IMR-90 (cell line): Measurements from ENCODE around the gene WDR91. TPM values are rescaled to one million over a fixed set of nuclear protein-coding genes. Genes with fewer than 3 reads are reported as not detected.

ENCODE experiments used
- ATAC-seq: fragments of 200-7000 bp; cut with Tn5 transposase; 2 replicates; pipeline ENCODE4 v1.9.1; 2020; ENCODE audit warnings: low read depth, mild to moderate bottlenecking, moderate library complexity
- BruUV-seq: library from RNA; stranded (reverse); fragments of 400-500 nt; replicated peaks from 2 replicates; lab custom pipeline; 2021; lab: Mats Ljungman, UMichigan
- CTCF ChIA-PET: fragments of 300-600 bp; formaldehyde crosslinking; extraction: SDS; loops from one replicate; lab custom pipeline; 2021; ENCODE audit warnings: antibody characterized with exemption; lab: Yijun Ruan, JAX
- POLR2A ChIA-PET: fragments of 300-600 bp; sonication (Branson Sonifier 250); formaldehyde crosslinking; loops from one replicate; lab custom pipeline; 2022; ENCODE audit warnings: antibody characterized with exemption; ENCODE audit not compliant: unreplicated experiment; lab: Charles Lee
- DNase-seq: peaks from one replicate; pipeline ENCODE4 v3.0.0; 2013
- H2AFZ ChIP-seq: replicated peaks from 2 replicates; pipeline ENCODE3; 2013; ENCODE audit warnings: low read length, mild to moderate bottlenecking; ENCODE audit not compliant: poor library complexity
- H2AK5ac ChIP-seq: 2 replicates; pipeline ENCODE4 v1.6.1; 2013; ENCODE audit warnings: low read depth, low read length, inconsistent platforms
- H2AK9ac ChIP-seq: replicated peaks from 2 replicates; pipeline ENCODE3; 2013; ENCODE audit warnings: mild to moderate bottlenecking, low read depth, low read length, moderate library complexity; ENCODE audit not compliant: poor library complexity
- H2BK120ac ChIP-seq: 2 replicates; pipeline ENCODE4 v1.6.1; 2013; ENCODE audit warnings: low read depth, low read length, inconsistent platforms
- H2BK15ac ChIP-seq: 3 replicates; pipeline ENCODE4 v1.6.1; 2013; ENCODE audit warnings: low read depth, low read length, inconsistent platforms
- H2BK20ac ChIP-seq: 2 replicates; pipeline ENCODE4 v1.6.1; 2013; ENCODE audit warnings: low read depth, mild to moderate bottlenecking, inconsistent platforms, low read length, moderate library complexity
- H2BK5ac ChIP-seq: 2 replicates; pipeline ENCODE4 v1.6.1; 2013; ENCODE audit warnings: mild to moderate bottlenecking, low read depth, low read length, inconsistent platforms; ENCODE audit not compliant: poor library complexity, severe bottlenecking
- H3K14ac ChIP-seq: replicated peaks from 2 replicates; pipeline ENCODE4 v1.6.1; 2013; ENCODE audit warnings: low read depth, low read length, inconsistent platforms
- H3K18ac ChIP-seq: 2 replicates; pipeline ENCODE4 v1.6.1; 2013; ENCODE audit warnings: low read depth, low read length, control low read depth
- H3K23ac ChIP-seq: 2 replicates; pipeline ENCODE4 v1.6.1; 2013; ENCODE audit warnings: low read depth, low read length, inconsistent platforms
- H3K27ac ChIP-seq: 2 replicates; pipeline ENCODE4 v1.5.1; 2013; ENCODE audit warnings: mild to moderate bottlenecking, control low read depth, low read length; ENCODE audit not compliant: insufficient read depth
- H3K27me3 ChIP-seq: 2 replicates; pipeline ENCODE4 v1.6.1; 2013; ENCODE audit warnings: low read length; ENCODE audit not compliant: control insufficient read depth, insufficient read depth
- H3K36me3 ChIP-seq: 2 replicates; pipeline ENCODE4 v1.6.1; 2013; ENCODE audit warnings: low read length, mixed read lengths; ENCODE audit not compliant: control insufficient read depth, insufficient read depth
- H3K4ac ChIP-seq: 2 replicates; pipeline ENCODE4 v1.6.1; 2013; ENCODE audit warnings: low read depth, low read length, inconsistent platforms
- H3K4me1 ChIP-seq: 2 replicates; pipeline ENCODE4 v1.6.1; 2013; ENCODE audit warnings: low read length, mixed read lengths; ENCODE audit not compliant: control insufficient read depth, insufficient read depth
- H3K4me2 ChIP-seq: 2 replicates; pipeline ENCODE4 v1.6.1; 2013; ENCODE audit warnings: low read depth, mild to moderate bottlenecking, control low read depth, low read length, moderate library complexity
- H3K4me3 ChIP-seq: 2 replicates; pipeline ENCODE4 v1.5.1; 2013; ENCODE audit warnings: low read depth, mild to moderate bottlenecking, control low read depth, low read length, moderate library complexity; ENCODE audit not compliant: insufficient read depth
- H3K56ac ChIP-seq: 2 replicates; pipeline ENCODE4 v1.6.1; 2013; ENCODE audit warnings: low read length, inconsistent platforms; ENCODE audit not compliant: insufficient read depth; ENCODE audit errors: extremely low read depth
- H3K79me1 ChIP-seq, 2 experiments: 2 replicates each; pipeline ENCODE4 v1.6.1; 2013; ENCODE audit warnings: low read length in 2 of 2, inconsistent platforms in 1 of 2, low read depth in 1 of 2
- H3K9ac ChIP-seq: 2 replicates; pipeline ENCODE4 v1.6.1; 2013; ENCODE audit warnings: low read depth, low read length, control low read depth
- H3K9me1 ChIP-seq: 2 replicates; pipeline ENCODE4 v1.6.1; 2013; ENCODE audit warnings: low read length, inconsistent platforms; ENCODE audit not compliant: insufficient read depth
- H3K9me3 ChIP-seq: 2 replicates; pipeline ENCODE4 v1.6.1; 2013; ENCODE audit warnings: low read length; ENCODE audit not compliant: control insufficient read depth, insufficient read depth
- H4K20me1 ChIP-seq: 2 replicates; pipeline ENCODE4 v1.6.1; 2013; ENCODE audit warnings: low read length, inconsistent platforms; ENCODE audit not compliant: insufficient read depth
- H4K5ac ChIP-seq: 2 replicates; pipeline ENCODE4 v1.6.1; 2013; ENCODE audit warnings: mild to moderate bottlenecking, low read depth, low read length, control low read depth
- H4K8ac ChIP-seq, 2 experiments: 2 replicates each; pipeline ENCODE4 v1.6.1; 2013; ENCODE audit warnings: low read depth in 2 of 2, low read length in 2 of 2, control low read depth in 1 of 2, inconsistent platforms in 1 of 2
- H4K91ac ChIP-seq: 2 replicates; pipeline ENCODE4 v1.6.1; 2013; ENCODE audit warnings: low read depth, low read length, inconsistent platforms; ENCODE audit not compliant: insufficient read depth
- FOS ChIP-seq: fragments of 150-350 bp; IDR thresholded peaks from 2 replicates; pipeline ENCODE4 v1.6.1; 2016; ENCODE audit warnings: low read depth, low read length
- POLR2A ChIP-seq: IDR thresholded peaks from 2 replicates; pipeline ENCODE4 v1.6.1; 2012; ENCODE audit warnings: mild to moderate bottlenecking, low read depth, low read length
- RAD21 ChIP-seq: IDR thresholded peaks from 2 replicates; pipeline ENCODE4 v1.6.1; 2012; ENCODE audit warnings: low read length, improper control_type of control experiment
- RFX5 ChIP-seq: IDR thresholded peaks from 2 replicates; pipeline ENCODE4 v1.8.0; 2012; ENCODE audit warnings: low read depth, mild to moderate bottlenecking, low read length, moderate library complexity
- WGBS, 2 experiments: methylation state at CpG; one replicate each; pipeline versions ENCODE4 v1.1.5 to v1.1.7; 2013; ENCODE audit warnings: missing lambda C conversion rate in 2 of 2; ENCODE audit not compliant: insufficient read length in 1 of 2; ENCODE audit errors: extremely low coverage in 2 of 2; 5-methylcytosine and 5-hydroxymethylcytosine counted together
- dilution Hi-C: fragments of 300-500 bp; cut with HindIII; formaldehyde crosslinking; loops from one replicate; pipeline ENCODE4 v1.14.3; 2018; ENCODE audit warnings: low sequenced_read_pairs; ENCODE audit not compliant: unreplicated experiment
- in situ Hi-C: fragments of 300-500 bp; cut with MboI; formaldehyde crosslinking; loops from 3 replicates; pipeline ENCODE4 v1.14.3; 2019; ENCODE audit warnings: low sequenced_read_pairs, inconsistent platforms, mixed read lengths
- intact Hi-C: fragments of 100-400 bp; cut with micrococcal nuclease; formaldehyde crosslinking; loops from 2 replicates; pipeline ENCODE4 v1.10.0; 2022
- polyA plus RNA-seq, 3 experiments: library from polyadenylated mRNA; depleted of rRNA; stranded (reverse); fragments of >200 nt; gene quantifications; 2 replicates each; pipeline ENCODE4 v1.2.3, GENCODE V29; 2012; ENCODE audit warnings: low replicate concordance in 1 of 3
- total RNA-seq: library from RNA; depleted of rRNA; stranded (reverse); fragments of >200 nt; gene quantifications from 2 replicates; pipeline ENCODE4 v1.2.3, GENCODE V29; 2012
- TF ChIP-seq, protein P1 (sequence below): fragments of 150-350 bp; IDR thresholded peaks from 2 replicates; pipeline ENCODE4 v1.6.1; 2016; ENCODE audit warnings: low read depth, mild to moderate bottlenecking, low read length, moderate library complexity, borderline replicate concordance

Gene WDR91
- total and polyA plus RNA-seq, 2 of the 4 experiments (the other 2 are of a cell fraction), result 5.2 to 10.3 TPM

DNA sequence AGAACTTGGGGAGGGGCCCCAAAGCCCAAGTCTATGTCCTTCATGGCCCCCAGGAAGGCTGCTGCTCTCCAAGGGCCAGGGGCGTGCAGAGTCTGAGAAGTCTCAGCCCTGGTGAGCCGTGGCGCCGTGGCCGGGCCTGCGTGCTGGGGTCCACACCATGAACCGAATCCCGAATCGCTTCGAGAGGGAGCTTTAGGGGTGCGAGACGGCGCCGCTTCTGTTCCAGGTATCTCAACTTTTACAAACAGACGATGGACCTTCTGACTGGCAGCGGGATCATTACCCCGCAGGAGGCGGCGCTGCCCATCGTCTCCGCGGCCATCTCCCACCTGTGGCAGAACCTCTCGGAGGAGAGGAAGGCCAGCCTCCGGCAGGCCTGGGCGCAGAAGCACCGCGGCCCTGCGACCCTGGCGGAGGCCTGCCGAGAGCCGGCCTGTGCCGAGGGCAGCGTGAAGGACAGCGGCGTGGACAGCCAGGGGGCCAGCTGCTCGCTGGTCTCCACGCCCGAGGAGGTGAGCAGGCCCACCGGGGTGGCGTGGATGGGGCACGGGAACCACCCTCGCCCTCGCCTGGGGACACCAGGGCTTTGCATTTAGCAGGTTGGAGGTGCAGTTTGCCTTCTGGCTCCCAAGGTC, 35.0 kb upstream of the WDR91 start:
- Histone ChIP-seq H3K79me1 (no peaks in the 10 kb centered on the region), H3K9me3 (no peaks in the 10 kb centered on the region), H2BK20ac (no peak overlapping the region), H3K27ac (no peak overlapping the region), H3K9ac (no peak overlapping the region), H3K9me1 (no peaks in the 10 kb centered on the region), H2AK9ac (no peak overlapping the region), H4K91ac (no peak overlapping the region), H3K4me2 (no peak overlapping the region), H2AK5ac (no peak overlapping the region), H2AFZ (no peak overlapping the region), H3K36me3 (no peaks in the 10 kb centered on the region), H3K18ac (no peak overlapping the region), H3K4me1 (no peaks in the 10 kb centered on the region), H3K14ac (no peak overlapping the region), H3K4me3 (no peak overlapping the region), H3K27me3 (peaks cover 15% of the 10 kb centered on the region), H4K8ac (no peak overlapping the region), H3K56ac (no peak overlapping the region), H3K4ac (no peak overlapping the region), H4K20me1 (no peaks in the 10 kb centered on the region), H2BK15ac (no peak overlapping the region), H4K5ac (no peak overlapping the region), H2BK5ac (no peak overlapping the region), H3K23ac (no peak overlapping the region), H2BK120ac (no peak overlapping the region)
- intact Hi-C loops, result no loop called here
- CTCF ChIA-PET, result interaction anchor here (0.5 kb wide), 1 partner anchor 27 kb away, joined by 3 read pairs; no protein-coding TSS in a partner anchor
- WGBS, 2 experiments, result 94% methylated on average over 19 of the region's 43 CpGs; no CpG with 5 or more reads in 1 of the 2 experiments
- in situ Hi-C loops, result no loop called here
- dilution Hi-C loops, result no loop called here
- ATAC-seq (no peak), DNase-seq (no peak)
- TF ChIP-seq POLR2A, result no peak
- TF ChIP-seq, protein P1, sequence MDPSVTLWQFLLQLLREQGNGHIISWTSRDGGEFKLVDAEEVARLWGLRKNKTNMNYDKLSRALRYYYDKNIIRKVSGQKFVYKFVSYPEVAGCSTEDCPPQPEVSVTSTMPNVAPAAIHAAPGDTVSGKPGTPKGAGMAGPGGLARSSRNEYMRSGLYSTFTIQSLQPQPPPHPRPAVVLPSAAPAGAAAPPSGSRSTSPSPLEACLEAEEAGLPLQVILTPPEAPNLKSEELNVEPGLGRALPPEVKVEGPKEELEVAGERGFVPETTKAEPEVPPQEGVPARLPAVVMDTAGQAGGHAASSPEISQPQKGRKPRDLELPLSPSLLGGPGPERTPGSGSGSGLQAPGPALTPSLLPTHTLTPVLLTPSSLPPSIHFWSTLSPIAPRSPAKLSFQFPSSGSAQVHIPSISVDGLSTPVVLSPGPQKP, result no peak
- no peak for TF ChIP-seq RFX5
- no peak for TF ChIP-seq FOS
- no peak for TF ChIP-seq RAD21
- no TSS peak for BruUV-seq
- POLR2A ChIA-PET, result interaction anchor here (0.6 kb wide), 1 partner anchor 12 kb away, joined by 3 read pairs; no protein-coding TSS in a partner anchor
